H7 (cell line): ENCODE results near the gene CFAP92. TPM values are rescaled to one million over a fixed set of nuclear protein-coding genes. Genes with fewer than 3 reads are reported as not detected.

Source experiments
- DNase-seq: peaks from one replicate; pipeline ENCODE4 v3.0.0; 2012
- H3K27me3 ChIP-seq: 2 replicates; pipeline ENCODE4 v1.6.0; 2011; ENCODE audit warnings: mild to moderate bottlenecking, low read length; ENCODE audit not compliant: control insufficient read depth, insufficient read depth
- H3K36me3 ChIP-seq: replicated peaks from 2 replicates; pipeline ENCODE4 v1.5.1; 2011; ENCODE audit warnings: low read length; ENCODE audit not compliant: control insufficient read depth, insufficient read depth
- H3K4me3 ChIP-seq: 2 replicates; pipeline ENCODE4 v1.5.1; 2011; ENCODE audit warnings: low read depth, mild to moderate bottlenecking, control low read depth, low read length, moderate library complexity; ENCODE audit not compliant: insufficient read depth
- total RNA-seq: library from RNA; depleted of rRNA; stranded (reverse); fragments of >200 nt; shearing (Covaris generic); gene quantifications from 2 replicates; pipeline ENCODE4 v1.2.3, GENCODE V29; 2014

The CFAP92 gene
- total RNA-seq, 1 experiment from 2014 or later: 0.87 TPM

DNA sequence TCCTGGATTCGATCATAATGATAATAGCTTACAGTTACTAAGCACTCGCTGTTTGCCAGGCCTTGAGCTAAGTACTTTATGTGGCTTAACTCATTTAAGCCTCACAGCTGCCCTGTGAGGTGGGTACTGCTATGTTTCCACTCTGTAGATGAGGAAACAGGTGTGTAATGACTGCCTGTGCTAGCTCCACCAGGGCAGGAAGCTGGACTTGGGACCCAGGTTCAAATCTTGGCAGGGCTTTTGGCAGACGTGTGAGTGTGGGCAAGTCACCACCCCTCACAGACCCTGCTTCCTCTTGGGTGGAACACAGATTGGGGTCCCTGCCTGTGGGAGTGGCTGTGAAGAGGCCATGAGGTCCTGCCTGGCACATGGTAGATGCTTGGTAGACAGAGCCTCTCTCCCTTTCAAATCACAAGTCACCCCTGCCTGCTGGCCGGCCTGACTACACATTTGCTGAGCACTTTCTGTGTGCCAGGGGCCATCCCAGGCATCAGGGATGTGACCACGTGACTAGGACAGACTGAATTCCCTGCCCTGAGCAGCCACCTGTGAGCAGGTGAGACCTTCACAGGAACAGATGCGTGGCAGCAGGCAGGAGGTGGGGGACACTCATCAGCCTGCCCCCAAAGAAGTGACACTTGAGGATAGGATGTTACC lies 10.9 kb upstream of the CFAP92 start:
- Histone ChIP-seq H3K36me3 (no peaks in the 10 kb centered on the region), H3K27me3 (peaks cover 49% of the 10 kb centered on the region), H3K4me3 (no peak overlapping the region)
- no peak for DNase-seq

DNA sequence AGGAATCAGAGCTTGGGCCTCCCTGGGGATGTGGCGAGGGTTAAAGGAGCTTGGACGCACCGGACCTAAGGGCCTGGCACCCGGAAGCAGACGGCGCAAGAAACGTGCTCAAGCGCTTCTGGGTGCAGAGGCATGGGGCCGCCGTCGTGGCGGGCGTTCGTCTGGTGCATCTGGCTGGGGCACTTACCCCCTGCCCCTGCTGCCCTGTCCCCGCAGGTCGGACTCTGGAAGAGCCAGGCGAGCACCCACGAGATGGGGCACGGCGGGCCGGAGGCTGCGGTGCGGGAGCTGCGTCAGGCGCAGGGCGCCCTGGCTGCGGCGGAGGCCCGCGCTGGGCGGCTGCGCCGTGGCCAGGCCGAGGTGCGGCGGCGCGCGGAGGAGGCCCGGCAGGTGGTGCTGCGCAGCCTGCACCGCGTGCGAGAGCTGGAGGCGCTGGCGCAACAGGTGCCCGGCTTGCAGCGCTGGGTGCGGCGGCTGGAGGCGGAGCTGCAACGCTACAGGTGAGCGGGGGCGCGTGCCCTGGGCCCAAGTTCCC lies 9.8 kb upstream of the CFAP92 start:
- DNase-seq: peak; percentile 86

DNA sequence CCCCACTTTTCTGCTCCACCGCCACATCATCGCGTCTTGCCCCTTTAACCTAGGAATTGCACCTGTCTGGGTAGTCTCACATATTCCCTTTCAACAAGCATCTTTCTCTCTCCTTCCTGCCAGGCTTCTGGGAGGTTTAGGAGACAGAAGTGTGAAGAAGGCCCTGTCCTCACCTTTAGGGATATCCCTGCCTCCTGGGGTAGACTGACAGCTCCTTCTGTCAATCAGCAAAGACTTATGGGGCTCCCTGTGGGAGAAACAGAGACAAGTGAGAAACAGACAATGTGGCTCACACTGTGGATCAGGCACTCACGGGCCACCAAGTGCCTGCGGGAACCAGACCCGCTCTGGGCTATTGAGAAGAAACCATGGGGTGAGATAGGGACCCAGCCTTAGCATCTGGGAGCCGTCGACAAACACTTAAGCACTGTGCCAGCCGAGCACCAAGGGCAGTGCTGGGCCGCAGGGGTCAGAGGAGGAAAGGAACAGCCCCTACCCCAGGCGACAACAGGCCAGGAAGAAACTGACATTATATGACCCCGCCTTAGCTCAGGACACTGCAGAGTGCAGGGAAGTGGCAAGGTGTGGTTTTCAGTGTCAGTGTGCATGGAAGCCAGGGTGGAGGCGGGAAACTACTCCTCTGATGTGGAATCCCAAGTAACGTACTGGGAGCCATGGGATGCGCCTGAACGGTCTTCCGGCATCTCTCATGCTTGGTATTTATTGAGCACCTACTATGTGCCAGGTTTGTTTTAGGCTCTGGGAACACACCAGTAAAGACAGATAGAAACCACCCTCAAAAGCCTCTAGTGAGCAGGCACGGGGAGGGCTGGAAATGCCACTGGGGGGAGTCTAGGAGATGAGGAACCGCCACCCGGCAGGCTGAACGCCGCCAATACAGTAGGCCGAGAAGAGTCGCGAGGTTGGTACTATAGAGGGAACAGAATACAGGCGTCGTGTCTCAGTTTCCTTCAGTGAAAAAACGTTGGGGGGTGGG lies 9.0 kb upstream of the CFAP92 start:
- DNase-seq: no peak
- Histone ChIP-seq H3K27me3 (peaks cover 52% of the 10 kb centered on the region), H3K4me3 (no peak overlapping the region), H3K36me3 (no peaks in the 10 kb centered on the region)

More for the DNA sequence above, 9.8 kb upstream of the CFAP92 start:
- Histone ChIP-seq H3K4me3 (peak overlapping the region; percentile 8; the same call in 1 of the 2 replicates), H3K36me3 (no peaks in the 10 kb centered on the region), H3K27me3 (peaks cover 52% of the 10 kb centered on the region)

DNA sequence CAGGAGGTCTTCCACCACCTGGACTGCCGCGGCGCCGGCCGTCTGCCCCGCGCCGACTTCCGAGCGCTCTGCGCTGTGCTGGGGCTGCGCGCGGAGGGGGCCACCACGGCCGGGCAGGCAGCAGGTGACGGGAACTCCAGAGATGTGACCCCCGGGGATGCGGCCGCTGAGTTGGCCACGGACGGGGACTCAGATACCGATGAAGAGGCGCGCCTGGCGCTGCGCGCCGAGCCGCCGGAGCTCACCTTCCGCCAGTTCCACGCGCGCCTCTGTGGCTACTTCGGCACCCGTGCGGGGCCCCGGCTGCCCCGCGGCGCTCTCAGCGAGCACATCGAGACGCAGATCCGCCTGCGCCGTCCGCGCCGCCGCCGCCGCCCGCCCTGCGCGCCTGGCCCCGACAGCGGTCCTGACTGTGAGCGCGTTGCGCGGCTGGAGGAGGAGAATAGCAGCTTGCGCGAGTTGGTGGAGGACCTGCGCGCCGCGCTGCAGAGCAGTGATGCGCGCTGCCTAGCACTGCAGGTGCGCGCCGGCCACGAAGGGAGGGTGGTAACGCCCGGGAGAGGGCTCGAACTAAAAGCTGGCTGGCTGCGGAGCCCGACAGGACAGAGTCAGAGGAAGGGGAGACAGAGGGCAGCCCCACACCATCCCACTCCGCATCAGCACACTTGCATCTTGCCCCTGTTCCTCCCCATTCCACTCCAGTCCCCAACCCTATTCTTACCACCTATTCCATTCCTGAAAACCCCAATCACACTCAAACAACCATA lies 8.1 kb upstream of the CFAP92 start:
- H3K27me3 ChIP-seq: peaks cover 52% of the 10 kb centered on the region
- H3K36me3 ChIP-seq: no peaks in the 10 kb centered on the region
- DNase-seq: peak; percentile 83
- H3K4me3 ChIP-seq: peak overlapping the region; percentile 69

DNA sequence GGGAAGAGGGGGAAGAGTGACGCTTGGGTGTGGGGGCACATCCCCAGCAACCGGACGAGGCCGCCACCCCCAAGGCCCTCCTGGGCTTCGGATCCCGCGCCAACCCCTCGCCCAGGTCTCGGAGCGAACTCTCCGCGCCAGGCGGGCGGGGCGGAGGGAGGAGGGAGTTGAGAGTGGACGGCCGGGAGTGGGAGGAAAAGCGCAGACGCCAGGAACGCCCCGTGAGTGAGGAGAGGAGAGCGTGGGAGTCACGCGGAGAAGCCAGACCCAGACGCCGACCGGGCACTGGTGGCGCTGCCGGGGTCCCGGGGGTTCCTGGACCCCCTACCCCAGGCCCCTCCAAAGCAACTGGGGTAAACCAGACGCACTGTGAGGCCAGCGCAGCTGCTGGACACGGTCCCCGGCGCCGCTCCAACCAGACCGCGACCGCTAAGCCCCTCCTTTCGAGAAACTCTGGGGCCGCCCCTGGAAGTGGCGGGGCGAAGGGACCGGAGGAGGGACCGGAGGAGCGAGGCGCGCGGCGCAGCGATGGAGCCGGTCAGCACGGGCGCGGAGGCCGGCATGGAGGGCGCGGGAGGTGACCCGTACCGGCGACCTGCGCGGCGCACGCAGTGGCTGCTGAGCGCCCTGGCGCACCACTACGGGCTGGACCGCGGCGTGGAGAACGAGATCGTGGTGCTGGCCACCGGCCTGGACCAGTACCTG lies 7.4 kb upstream of the CFAP92 start, which contains the start of gene EFCC1:
TSS of gene EFCC1 (plus strand) at position 204 of the 705 bp plus-strand sequence. CDS start at position 529, 325 bp downstream.
- Histone ChIP-seq H3K27me3 (peaks cover 56% of the 10 kb centered on the region), H3K36me3 (no peaks in the 10 kb centered on the region), H3K4me3 (peak within 1 kb of the TSS; percentile 69)
- DNase-seq: peak; percentile 91

DNA sequence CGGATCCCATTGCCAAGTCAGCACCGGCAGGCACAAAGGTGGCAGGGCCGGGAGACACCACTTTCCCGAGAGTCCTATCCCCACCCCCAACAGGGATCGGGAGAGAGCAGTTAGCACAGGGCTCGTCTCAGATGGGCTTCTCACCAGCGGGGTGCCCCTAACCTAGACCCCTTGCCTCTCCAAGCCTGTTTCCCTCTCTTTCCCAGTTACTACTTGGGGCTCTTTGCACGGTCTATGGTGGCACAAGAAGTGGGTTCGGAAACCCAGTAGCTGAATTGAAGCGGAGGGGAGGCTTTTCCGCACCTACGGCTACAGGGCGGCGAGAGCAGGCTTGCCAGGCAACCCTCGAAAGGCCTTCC lies 6.8 kb upstream of the CFAP92 start:
- Histone ChIP-seq H3K27me3 (peaks cover 54% of the 10 kb centered on the region), H3K36me3 (no peaks in the 10 kb centered on the region), H3K4me3 (peak overlapping the region; percentile 69)
- peak; percentile 74 for DNase-seq

DNA sequence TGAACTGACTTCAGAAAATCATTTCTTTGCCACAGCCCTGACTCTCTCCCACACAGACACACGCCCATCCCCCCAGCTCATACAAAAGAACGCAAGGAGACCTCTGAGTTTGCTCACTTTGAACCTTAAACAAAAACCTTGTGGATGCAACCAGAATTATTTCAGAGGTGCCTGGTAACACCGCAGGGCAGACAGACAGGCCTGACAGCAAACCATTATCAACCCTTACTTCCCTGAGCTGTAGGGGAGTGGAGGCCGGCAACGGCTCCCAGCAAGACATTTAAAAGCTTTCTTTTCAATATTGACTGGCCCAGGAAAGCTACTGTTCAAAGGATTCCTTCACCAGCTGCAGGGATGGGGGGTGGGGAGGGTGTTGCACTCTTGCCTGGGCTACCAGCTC lies 5.2 kb upstream of the CFAP92 start:
- Histone ChIP-seq H3K4me3 (no peak overlapping the region), H3K27me3 (peaks cover 61% of the 10 kb centered on the region), H3K36me3 (no peaks in the 10 kb centered on the region)
- DNase-seq: peak; percentile 61

DNA sequence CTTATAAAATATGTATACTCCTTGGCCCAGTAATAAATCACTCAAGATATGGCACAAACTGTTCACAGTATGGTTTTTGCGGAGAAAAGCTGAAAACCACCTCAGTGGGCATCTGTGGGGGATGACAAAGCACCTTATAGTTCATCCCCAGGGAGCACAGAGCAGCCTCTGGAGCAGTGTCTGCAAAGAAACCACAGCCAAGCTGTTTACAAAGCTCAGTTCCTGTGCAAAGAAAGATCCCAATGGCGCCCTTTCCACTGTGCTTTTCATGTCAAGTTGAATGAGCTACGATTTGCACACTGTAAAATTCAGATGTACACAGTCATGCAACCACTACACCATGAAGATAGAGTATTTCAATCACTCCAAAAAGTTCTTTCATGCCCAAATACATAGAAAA lies 4.7 kb upstream of the CFAP92 start:
- DNase-seq: no peak
- Histone ChIP-seq H3K4me3 (no peak overlapping the region), H3K27me3 (peaks cover 59% of the 10 kb centered on the region), H3K36me3 (no peaks in the 10 kb centered on the region)

DNA sequence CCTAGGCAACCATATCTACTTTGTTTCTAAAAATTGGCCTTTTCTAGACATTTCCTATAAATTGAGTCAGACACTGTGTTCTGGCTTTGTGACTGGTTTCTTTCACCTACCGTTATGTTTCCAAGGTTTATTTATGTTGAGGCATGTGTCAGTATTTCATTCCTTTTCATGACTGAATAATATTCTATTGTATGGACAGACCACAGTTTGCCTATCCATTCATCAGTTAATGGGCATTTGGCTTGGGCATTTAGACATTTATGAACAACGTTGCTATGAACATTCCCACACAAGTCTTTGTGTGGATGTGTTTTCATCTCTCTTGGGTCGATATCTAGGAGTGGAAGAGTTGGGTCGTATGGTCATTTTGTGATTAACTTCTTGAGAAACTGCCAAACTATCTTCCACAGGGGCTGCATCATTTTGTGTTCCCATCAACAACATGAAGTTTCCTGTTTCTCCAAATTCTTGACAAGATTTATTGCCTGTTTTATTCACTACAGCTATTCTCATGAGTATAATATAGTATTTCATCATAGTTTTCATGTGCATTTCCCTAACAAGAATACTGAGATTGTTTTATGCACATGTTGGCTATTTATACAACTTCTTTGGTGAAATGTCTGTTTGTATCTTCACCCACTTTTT lies 3.7 kb upstream of the CFAP92 start:
- no peak overlapping the region for H3K4me3 ChIP-seq
- no peaks in the 10 kb centered on the region for H3K36me3 ChIP-seq
- peaks cover 59% of the 10 kb centered on the region for H3K27me3 ChIP-seq
- no peak for DNase-seq

DNA sequence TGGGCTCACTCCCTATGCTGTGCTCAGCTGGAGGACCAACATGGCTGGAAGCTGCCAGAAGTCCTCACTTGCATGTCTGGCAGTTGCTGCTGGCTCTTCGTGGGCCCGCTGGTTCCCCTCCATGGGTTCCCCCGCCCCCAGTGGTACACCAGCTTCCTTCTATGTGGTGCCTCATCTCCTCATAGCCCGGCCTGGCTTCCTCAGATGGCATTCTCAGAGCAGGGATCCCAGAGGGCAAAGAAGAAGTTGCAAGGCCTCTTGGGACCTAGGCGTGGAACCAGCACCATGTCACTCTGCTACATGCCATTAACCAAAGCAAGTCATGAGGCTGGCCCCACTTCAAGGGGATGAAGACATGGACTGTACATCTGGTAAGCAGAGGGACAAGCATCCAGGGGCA lies 2.9 kb upstream of the CFAP92 start:
- H3K36me3 ChIP-seq: no peaks in the 10 kb centered on the region
- peaks cover 57% of the 10 kb centered on the region for H3K27me3 ChIP-seq
- peak; percentile 10 for DNase-seq
- no peak overlapping the region for H3K4me3 ChIP-seq

DNA sequence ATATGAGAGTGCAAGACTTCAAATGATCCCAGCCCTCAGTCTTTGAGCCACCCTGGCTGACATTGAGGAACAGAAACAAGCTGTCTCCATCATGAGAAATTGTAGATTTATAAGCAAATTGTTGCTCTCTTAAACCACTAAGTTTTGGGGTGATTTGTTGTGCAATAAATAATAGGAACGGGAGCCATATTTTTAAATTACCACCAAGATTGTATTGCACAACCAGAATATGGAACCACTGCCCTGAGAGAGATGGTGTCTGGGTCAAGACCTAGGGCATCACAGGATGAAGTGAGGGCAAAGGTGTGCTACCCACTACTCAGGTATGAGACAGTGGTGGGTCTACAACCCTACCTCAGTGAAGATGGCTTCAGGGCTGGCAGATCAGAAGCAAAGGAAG lies 2.3 kb upstream of the CFAP92 start:
- no peak for DNase-seq
- H3K27me3 ChIP-seq: peaks cover 52% of the 10 kb centered on the region
- no peaks in the 10 kb centered on the region for H3K36me3 ChIP-seq
- H3K4me3 ChIP-seq: no peak overlapping the region

DNA sequence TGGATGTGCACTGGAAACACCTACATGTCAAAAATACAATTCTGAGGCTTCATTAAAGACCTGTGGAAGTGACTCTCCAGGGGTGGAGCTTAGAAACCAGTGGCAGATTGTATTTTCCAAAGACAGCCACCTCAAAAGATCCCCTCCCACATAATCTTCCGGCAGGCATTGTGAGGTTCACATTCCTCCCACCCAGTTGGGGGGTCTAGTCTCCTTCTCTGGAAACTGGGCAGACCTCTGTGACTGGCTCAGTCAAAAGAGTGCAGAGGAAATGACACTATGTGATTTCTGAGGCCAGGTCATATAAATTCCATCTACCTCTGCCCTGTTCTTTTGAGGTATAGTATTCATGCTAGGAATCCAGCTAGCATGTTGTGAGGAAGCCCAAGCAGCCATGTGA lies 1.9 kb upstream of the CFAP92 start:
- H3K27me3 ChIP-seq: peaks cover 48% of the 10 kb centered on the region
- H3K36me3 ChIP-seq: no peaks in the 10 kb centered on the region
- no peak for DNase-seq
- no peak overlapping the region for H3K4me3 ChIP-seq
